GM12878 (cell line): ENCODE measurements around the gene UXS1. TPM values are rescaled to one million over a fixed set of nuclear protein-coding genes. Genes with fewer than 3 reads are reported as not detected.
A peak's percentile ranks its signal among the peaks of the same experiment; 100 is the strongest.

Experiments used
- CBX3 ChIP-seq: fragments of 200-600 bp; sonication (generic); IDR thresholded peaks from 2 replicates; pipeline ENCODE4 v1.6.1; 2016; ENCODE audit warnings: low read depth, borderline replicate concordance
- CHD4 ChIP-seq: fragments of 200-600 bp; sonication (generic); IDR thresholded peaks from 2 replicates; pipeline ENCODE4 v1.6.1; 2016; ENCODE audit warnings: mild to moderate bottlenecking
- EED ChIP-seq: sonication (generic); IDR thresholded peaks from 2 replicates; pipeline ENCODE4 v1.6.1; 2016; ENCODE audit warnings: antibody characterized with exemption, low read depth
- HDAC2 ChIP-seq: fragments of 200-600 bp; sonication (generic); IDR thresholded peaks from 2 replicates; pipeline ENCODE4 v1.6.1; 2017
- JUND ChIP-seq: IDR thresholded peaks from 2 replicates; pipeline ENCODE4 v1.6.1; 2012; ENCODE audit warnings: low read depth, mild to moderate bottlenecking, low read length, improper control_type of control experiment, moderate library complexity
- MXI1 ChIP-seq: fragments of 150-350 bp; IDR thresholded peaks from 2 replicates; pipeline ENCODE4 v1.6.1; 2011; ENCODE audit warnings: low read depth, mild to moderate bottlenecking, inconsistent platforms, low read length, improper control_type of control experiment
- NRF1 ChIP-seq: conservative IDR thresholded peaks from 2 replicates; pipeline ENCODE4 v1.6.1; 2011; ENCODE audit warnings: mild to moderate bottlenecking, low read depth, low read length, improper control_type of control experiment
- PML ChIP-seq: IDR thresholded peaks from 2 replicates; pipeline ENCODE4 v1.6.1; 2012; ENCODE audit warnings: low read length, inconsistent platforms
- POLR2AphosphoS2 ChIP-seq: IDR thresholded peaks from 2 replicates; pipeline ENCODE4 v1.6.1; 2011; ENCODE audit warnings: low read depth, mild to moderate bottlenecking, low read length, improper control_type of control experiment, moderate library complexity
- RBBP5 ChIP-seq: fragments of 200-600 bp; sonication (generic); conservative IDR thresholded peaks from 2 replicates; pipeline ENCODE4 v1.6.1; 2016
- SIN3A ChIP-seq: IDR thresholded peaks from 2 replicates; pipeline ENCODE4 v1.6.1; 2012; ENCODE audit warnings: low read depth, low read length, improper control_type of control experiment
- TCF12 ChIP-seq: IDR thresholded peaks from 2 replicates; pipeline ENCODE4 v1.6.1; 2011; ENCODE audit warnings: low read depth, mild to moderate bottlenecking, low read length
- polyA plus RNA-seq, 11 experiments: library from polyadenylated mRNA; depleted of rRNA in 4 of 11; unstranded in 6 of 11; stranded (reverse) in 5 of 11; fragments of >200 nt; fragmentation: Nextera tagmentation in 4 of 11; fragmentation: Illumina TruSeq in 1 of 11; extraction: Ambion mirVana in 4 of 11; extraction: Trizol in 1 of 11; gene quantifications; 1 replicate in 1 of 11; 2 replicates in 10 of 11; pipeline versions ENCODE4 v1.2.1 to v1.2.3, GENCODE V29; 2011 to 2016; ENCODE audit warnings: inconsistent platforms in 2 of 11, missing spikeins in 2 of 11, low read depth in 1 of 11
- total RNA-seq, 4 experiments: library from RNA; depleted of rRNA in 3 of 4; stranded (reverse); fragments of >200 nt in 3 of 4; fragmentation: Illumina TruSeq in 1 of 4; extraction: Trizol in 1 of 4; gene quantifications; 2 replicates each; pipeline versions ENCODE4 v1.2.1 to v1.2.3, GENCODE V29; 2013 to 2021
- TF ChIP-seq, protein P1 (sequence below): fragments of 450-650 bp; IDR thresholded peaks from 2 replicates; pipeline ENCODE4 v1.6.1; 2017; ENCODE audit warnings: mild to moderate bottlenecking, low read depth, inconsistent platforms; ENCODE audit not compliant: poor library complexity, severe bottlenecking
- TF ChIP-seq, protein P2 (sequence below): fragments of 450-650 bp; formaldehyde crosslinking; IDR thresholded peaks from 2 replicates; pipeline ENCODE4 v1.4.0; 2020; ENCODE audit warnings: mild to moderate bottlenecking, moderate library complexity
- TF ChIP-seq, protein P3 (sequence below): fragments of 450-650 bp; IDR thresholded peaks from 2 replicates; pipeline ENCODE4 v1.6.1; 2017; ENCODE audit warnings: antibody characterized with exemption, mild to moderate bottlenecking, moderate library complexity
- TF ChIP-seq, protein P4 (sequence below): fragments of 150-350 bp; IDR thresholded peaks from 2 replicates; pipeline ENCODE4 v1.6.1; 2016; ENCODE audit warnings: low read depth, low read length

The UXS1 gene
- total and polyA plus RNA-seq, 10 of the 15 experiments (the other 5 are each of a cell fraction or from before 2014, with no cell fraction given): 6.0 to 25.4 (median 24.0) TPM

DNA sequence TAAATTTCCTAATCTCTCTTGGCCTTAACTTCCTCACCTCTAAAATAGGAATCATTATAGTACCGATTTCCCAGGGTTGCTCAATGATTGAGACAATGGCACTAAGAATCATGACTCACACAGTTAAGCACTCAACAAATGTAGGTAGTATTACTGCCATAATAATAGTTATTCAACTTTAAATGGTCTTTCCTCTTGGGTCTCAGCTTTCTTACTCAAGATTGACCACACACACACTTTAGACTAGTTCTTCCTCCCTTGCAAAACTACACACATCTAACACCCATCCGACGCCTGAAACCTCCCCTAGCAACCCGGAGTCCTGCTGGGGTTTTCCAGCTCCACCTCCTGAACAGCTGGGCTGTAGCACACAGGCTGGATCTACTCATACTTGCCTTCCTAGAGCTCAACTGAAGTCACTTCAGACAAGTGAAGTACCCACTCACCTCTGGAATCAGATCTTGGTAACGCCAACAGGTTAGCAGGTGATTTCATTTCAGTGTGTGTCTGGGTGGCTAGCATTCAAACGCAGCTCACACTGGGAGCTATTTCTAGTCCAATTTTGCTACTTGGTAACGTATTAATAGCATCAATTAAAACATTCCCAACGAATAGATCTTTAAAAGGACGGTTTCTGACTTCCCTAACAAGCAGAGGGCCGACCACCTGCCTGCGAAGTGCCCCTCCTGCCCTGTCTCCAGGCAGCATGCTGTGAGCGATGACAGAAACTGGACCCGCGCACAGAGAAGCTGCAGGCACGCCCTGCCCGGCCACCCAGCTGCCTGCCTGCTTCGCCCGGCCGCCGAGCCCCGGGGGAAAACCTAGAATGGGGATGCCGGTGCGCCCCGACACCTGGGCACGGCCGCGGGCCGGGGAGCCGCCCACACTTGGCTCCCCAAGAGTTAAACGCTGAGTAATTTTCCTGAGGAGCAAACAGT is 1.1 kb downstream of the UXS1 start (continued):
- TF ChIP-seq, protein P1, sequence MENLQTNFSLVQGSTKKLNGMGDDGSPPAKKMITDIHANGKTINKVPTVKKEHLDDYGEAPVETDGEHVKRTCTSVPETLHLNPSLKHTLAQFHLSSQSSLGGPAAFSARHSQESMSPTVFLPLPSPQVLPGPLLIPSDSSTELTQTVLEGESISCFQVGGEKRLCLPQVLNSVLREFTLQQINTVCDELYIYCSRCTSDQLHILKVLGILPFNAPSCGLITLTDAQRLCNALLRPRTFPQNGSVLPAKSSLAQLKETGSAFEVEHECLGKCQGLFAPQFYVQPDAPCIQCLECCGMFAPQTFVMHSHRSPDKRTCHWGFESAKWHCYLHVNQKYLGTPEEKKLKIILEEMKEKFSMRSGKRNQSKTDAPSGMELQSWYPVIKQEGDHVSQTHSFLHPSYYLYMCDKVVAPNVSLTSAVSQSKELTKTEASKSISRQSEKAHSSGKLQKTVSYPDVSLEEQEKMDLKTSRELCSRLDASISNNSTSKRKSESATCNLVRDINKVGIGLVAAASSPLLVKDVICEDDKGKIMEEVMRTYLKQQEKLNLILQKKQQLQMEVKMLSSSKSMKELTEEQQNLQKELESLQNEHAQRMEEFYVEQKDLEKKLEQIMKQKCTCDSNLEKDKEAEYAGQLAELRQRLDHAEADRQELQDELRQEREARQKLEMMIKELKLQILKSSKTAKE: no peak
- TF ChIP-seq, protein P2, sequence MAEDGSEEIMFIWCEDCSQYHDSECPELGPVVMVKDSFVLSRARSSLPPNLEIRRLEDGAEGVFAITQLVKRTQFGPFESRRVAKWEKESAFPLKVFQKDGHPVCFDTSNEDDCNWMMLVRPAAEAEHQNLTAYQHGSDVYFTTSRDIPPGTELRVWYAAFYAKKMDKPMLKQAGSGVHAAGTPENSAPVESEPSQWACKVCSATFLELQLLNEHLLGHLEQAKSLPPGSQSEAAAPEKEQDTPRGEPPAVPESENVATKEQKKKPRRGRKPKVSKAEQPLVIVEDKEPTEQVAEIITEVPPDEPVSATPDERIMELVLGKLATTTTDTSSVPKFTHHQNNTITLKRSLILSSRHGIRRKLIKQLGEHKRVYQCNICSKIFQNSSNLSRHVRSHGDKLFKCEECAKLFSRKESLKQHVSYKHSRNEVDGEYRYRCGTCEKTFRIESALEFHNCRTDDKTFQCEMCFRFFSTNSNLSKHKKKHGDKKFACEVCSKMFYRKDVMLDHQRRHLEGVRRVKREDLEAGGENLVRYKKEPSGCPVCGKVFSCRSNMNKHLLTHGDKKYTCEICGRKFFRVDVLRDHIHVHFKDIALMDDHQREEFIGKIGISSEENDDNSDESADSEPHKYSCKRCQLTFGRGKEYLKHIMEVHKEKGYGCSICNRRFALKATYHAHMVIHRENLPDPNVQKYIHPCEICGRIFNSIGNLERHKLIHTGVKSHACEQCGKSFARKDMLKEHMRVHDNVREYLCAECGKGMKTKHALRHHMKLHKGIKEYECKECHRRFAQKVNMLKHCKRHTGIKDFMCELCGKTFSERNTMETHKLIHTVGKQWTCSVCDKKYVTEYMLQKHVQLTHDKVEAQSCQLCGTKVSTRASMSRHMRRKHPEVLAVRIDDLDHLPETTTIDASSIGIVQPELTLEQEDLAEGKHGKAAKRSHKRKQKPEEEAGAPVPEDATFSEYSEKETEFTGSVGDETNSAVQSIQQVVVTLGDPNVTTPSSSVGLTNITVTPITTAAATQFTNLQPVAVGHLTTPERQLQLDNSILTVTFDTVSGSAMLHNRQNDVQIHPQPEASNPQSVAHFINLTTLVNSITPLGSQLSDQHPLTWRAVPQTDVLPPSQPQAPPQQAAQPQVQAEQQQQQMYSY: no peak
- peak; percentile 82; the same call in 1 of the 2 replicates for TF ChIP-seq SIN3A
- 0 out of 2 replicates have a peak, but pooled peaks have one; percentile 20 for TF ChIP-seq MXI1
- TF ChIP-seq CBX3: no peak
- TF ChIP-seq EED: no peak
- TF ChIP-seq RBBP5: no peak
- TF ChIP-seq POLR2AphosphoS2: no peak
- TF ChIP-seq TCF12: peak; percentile 88
- TF ChIP-seq NRF1: no peak
- no peak for TF ChIP-seq JUND
- TF ChIP-seq CHD4: no peak
- no peak; the same call in 1 of the 2 replicates for TF ChIP-seq PML
- TF ChIP-seq, protein P3, sequence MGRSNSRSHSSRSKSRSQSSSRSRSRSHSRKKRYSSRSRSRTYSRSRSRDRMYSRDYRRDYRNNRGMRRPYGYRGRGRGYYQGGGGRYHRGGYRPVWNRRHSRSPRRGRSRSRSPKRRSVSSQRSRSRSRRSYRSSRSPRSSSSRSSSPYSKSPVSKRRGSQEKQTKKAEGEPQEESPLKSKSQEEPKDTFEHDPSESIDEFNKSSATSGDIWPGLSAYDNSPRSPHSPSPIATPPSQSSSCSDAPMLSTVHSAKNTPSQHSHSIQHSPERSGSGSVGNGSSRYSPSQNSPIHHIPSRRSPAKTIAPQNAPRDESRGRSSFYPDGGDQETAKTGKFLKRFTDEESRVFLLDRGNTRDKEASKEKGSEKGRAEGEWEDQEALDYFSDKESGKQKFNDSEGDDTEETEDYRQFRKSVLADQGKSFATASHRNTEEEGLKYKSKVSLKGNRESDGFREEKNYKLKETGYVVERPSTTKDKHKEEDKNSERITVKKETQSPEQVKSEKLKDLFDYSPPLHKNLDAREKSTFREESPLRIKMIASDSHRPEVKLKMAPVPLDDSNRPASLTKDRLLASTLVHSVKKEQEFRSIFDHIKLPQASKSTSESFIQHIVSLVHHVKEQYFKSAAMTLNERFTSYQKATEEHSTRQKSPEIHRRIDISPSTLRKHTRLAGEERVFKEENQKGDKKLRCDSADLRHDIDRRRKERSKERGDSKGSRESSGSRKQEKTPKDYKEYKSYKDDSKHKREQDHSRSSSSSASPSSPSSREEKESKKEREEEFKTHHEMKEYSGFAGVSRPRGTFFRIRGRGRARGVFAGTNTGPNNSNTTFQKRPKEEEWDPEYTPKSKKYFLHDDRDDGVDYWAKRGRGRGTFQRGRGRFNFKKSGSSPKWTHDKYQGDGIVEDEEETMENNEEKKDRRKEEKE: no peak
- TF ChIP-seq, protein P4, sequence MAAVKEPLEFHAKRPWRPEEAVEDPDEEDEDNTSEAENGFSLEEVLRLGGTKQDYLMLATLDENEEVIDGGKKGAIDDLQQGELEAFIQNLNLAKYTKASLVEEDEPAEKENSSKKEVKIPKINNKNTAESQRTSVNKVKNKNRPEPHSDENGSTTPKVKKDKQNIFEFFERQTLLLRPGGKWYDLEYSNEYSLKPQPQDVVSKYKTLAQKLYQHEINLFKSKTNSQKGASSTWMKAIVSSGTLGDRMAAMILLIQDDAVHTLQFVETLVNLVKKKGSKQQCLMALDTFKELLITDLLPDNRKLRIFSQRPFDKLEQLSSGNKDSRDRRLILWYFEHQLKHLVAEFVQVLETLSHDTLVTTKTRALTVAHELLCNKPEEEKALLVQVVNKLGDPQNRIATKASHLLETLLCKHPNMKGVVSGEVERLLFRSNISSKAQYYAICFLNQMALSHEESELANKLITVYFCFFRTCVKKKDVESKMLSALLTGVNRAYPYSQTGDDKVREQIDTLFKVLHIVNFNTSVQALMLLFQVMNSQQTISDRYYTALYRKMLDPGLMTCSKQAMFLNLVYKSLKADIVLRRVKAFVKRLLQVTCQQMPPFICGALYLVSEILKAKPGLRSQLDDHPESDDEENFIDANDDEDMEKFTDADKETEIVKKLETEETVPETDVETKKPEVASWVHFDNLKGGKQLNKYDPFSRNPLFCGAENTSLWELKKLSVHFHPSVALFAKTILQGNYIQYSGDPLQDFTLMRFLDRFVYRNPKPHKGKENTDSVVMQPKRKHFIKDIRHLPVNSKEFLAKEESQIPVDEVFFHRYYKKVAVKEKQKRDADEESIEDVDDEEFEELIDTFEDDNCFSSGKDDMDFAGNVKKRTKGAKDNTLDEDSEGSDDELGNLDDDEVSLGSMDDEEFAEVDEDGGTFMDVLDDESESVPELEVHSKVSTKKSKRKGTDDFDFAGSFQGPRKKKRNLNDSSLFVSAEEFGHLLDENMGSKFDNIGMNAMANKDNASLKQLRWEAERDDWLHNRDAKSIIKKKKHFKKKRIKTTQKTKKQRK: no peak
- TF ChIP-seq HDAC2: no peak
